H1 (cell line): ENCODE results near the gene TCIRG1.

ENCODE experiments used
- GABPA ChIP-seq: IDR thresholded peaks from 2 replicates; pipeline ENCODE4 v1.6.1; 2011; ENCODE audit warnings: mild to moderate bottlenecking, low read length, moderate library complexity, borderline replicate concordance; ENCODE audit not compliant: insufficient read depth
- KDM1A ChIP-seq: fragments of 200-600, 300-600 bp; sonication (generic); IDR thresholded peaks from 2 replicates; pipeline ENCODE4 v1.7.1; 2016; ENCODE audit warnings: mild to moderate bottlenecking, low read length, borderline replicate concordance
- TAF1 ChIP-seq: IDR thresholded peaks from 2 replicates; pipeline ENCODE4 v1.6.1; 2011; ENCODE audit warnings: mild to moderate bottlenecking, low read depth, low read length
- TF ChIP-seq, protein P1 (sequence below), 3 experiments: IDR thresholded peaks; 1 replicate in 2 of 3; 2 replicates in 1 of 3; pipeline versions ENCODE4 v1.5.1 to v1.6.1; 2011; ENCODE audit warnings: low read length in 3 of 3, mild to moderate bottlenecking in 3 of 3, inconsistent platforms in 2 of 3, low read depth in 1 of 3, moderate library complexity in 1 of 3; ENCODE audit not compliant: insufficient read depth in 1 of 3; ENCODE audit errors: control extremely low read depth in 1 of 3

DNA sequence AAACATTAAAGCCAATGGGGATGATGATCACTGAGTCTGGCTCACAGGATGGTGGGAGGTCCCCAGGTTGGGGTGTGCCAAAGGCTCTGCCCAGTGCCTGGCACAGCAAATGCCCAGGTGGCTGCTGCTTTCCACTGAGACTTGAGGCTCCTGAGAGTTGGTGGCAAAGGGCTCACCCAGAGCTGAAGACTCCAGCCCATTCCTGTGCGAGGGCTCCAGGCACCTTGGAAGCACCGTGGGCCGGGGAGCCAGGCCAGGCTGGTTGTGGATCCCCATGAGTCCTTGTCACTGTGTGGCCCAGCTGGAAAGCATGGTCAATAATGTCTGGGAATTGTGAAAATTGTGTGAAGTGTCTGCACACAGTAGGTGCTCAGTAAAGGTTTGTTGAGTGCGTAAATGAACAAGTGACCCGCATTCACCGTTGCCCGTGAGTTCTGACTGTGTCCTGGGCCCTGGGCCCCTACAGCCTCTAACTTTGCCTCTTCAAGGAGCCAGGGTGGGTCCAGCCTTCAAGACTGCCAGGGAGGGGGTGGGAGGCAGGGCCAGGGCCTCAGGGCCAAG, 32.1 kb upstream of the TCIRG1 start:
- TF ChIP-seq KDM1A, result no peak
- no peak for TF ChIP-seq TAF1
- TF ChIP-seq, protein P1, sequence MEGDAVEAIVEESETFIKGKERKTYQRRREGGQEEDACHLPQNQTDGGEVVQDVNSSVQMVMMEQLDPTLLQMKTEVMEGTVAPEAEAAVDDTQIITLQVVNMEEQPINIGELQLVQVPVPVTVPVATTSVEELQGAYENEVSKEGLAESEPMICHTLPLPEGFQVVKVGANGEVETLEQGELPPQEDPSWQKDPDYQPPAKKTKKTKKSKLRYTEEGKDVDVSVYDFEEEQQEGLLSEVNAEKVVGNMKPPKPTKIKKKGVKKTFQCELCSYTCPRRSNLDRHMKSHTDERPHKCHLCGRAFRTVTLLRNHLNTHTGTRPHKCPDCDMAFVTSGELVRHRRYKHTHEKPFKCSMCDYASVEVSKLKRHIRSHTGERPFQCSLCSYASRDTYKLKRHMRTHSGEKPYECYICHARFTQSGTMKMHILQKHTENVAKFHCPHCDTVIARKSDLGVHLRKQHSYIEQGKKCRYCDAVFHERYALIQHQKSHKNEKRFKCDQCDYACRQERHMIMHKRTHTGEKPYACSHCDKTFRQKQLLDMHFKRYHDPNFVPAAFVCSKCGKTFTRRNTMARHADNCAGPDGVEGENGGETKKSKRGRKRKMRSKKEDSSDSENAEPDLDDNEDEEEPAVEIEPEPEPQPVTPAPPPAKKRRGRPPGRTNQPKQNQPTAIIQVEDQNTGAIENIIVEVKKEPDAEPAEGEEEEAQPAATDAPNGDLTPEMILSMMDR (IDR thresholded peaks at IDR 0.05; ENCODE audit: control extremely low read depth in 1 of 3, insufficient read depth in 1 of 3, low read depth in 1 of 3, low read length in 3 of 3), result no peak
- no peak for TF ChIP-seq GABPA
